ENCODE results near the gene YIPF4. TPM values are rescaled to one million over a fixed set of nuclear protein-coding genes. Genes with fewer than 3 reads are reported as not detected.
A peak's percentile ranks its signal among the peaks of the same experiment; 100 is the strongest.
"Not testable (repeated sequence)": the region's sequence is repeated elsewhere in the genome, so short reads cannot be mapped to it uniquely, and the experiment has no call there.

YIPF4 gene
- polyA plus RNA-seq, 6 donors from 2014 or later, result 12.8 to 18.0 (median 15.9) TPM

GRCh38 chr2:32293966-32294562, 16.4 kb downstream of the YIPF4 start:
- not testable (repeated sequence) for H3K27me3 Mint-ChIP-seq; DNase-seq; H3K27ac Mint-ChIP-seq; H3K9me3 Mint-ChIP-seq; ATAC-seq (ENCODE audit: low read depth in 2 of 2); H3K4me3 Mint-ChIP-seq; H3K4me1 Mint-ChIP-seq
- H3K36me3 Mint-ChIP-seq, result peaks cover 0 to 11% of the 10 kb centered on the region in 2 donors

GRCh38 chr2:32310577-32310976, 32.9 kb downstream of the YIPF4 start:
- H3K4me3 Mint-ChIP-seq, result no peak overlapping the region
- H3K27me3 Mint-ChIP-seq, result no peaks in the 10 kb centered on the region
- H3K9me3 Mint-ChIP-seq, result no peaks in the 10 kb centered on the region
- DNase-seq (no peak), ATAC-seq (ENCODE audit: low read depth in 2 of 2) (no peak)
- H3K4me1 Mint-ChIP-seq, result no peaks in the 10 kb centered on the region
- no peak overlapping the region for H3K27ac Mint-ChIP-seq
- peaks cover 0 to 7% of the 10 kb centered on the region in 2 donors for H3K36me3 Mint-ChIP-seq

GRCh38 chr2:32314886-32315285, 37.2 kb downstream of the YIPF4 start:
- no peaks in the 10 kb centered on the region for H3K9me3 Mint-ChIP-seq
- no peak overlapping the region for H3K27ac Mint-ChIP-seq
- H3K4me3 Mint-ChIP-seq, result no peak overlapping the region
- ATAC-seq (ENCODE audit: low read depth in 2 of 2) (no peak), DNase-seq (no peak)
- H3K27me3 Mint-ChIP-seq, result no peaks in the 10 kb centered on the region
- H3K36me3 Mint-ChIP-seq, result no peaks in the 10 kb centered on the region
- no peaks in the 10 kb centered on the region for H3K4me1 Mint-ChIP-seq

- H3K27ac Mint-ChIP-seq; DNase-seq; H3K4me1 Mint-ChIP-seq; ATAC-seq (ENCODE audit: low read depth in 2 of 2); H3K27me3 Mint-ChIP-seq; H3K9me3 Mint-ChIP-seq: not testable (repeated sequence)
- Mint-ChIP-seq H3K4me3 (peak overlapping the region in 1 of 8 donors; percentile 56), H3K36me3 (peaks cover 8 to 11% of the 10 kb centered on the region in 2 donors)
Observed at GRCh38 chr2:32328679-32329078, 51.0 kb downstream of the YIPF4 start.

- H3K9me3 Mint-ChIP-seq; H3K4me1 Mint-ChIP-seq; H3K4me3 Mint-ChIP-seq; DNase-seq; H3K27me3 Mint-ChIP-seq; ATAC-seq (ENCODE audit: low read depth in 2 of 2): not testable (repeated sequence)
- H3K36me3 Mint-ChIP-seq, result peaks cover 8 to 11% of the 10 kb centered on the region in 2 donors
- peak overlapping the region in 1 of 6 donors; percentile 6 for H3K27ac Mint-ChIP-seq
Observed at GRCh38 chr2:32329180-32329980, 51.7 kb downstream of the YIPF4 start.

GRCh38 chr2:32330136-32330535, 52.4 kb downstream of the YIPF4 start:
- Mint-ChIP-seq H3K4me1 (peaks cover 0 to 3% (median 0%) of the 10 kb centered on the region in 3 donors), H3K9me3 (no peaks in the 10 kb centered on the region), H3K27me3 (no peaks in the 10 kb centered on the region), H3K36me3 (peaks cover 8 to 11% of the 10 kb centered on the region in 2 donors), H3K27ac (no peak overlapping the region), H3K4me3 (no peak overlapping the region)
- DNase-seq (no peak), ATAC-seq (ENCODE audit: low read depth in 2 of 2) (no peak)

- no peaks in the 10 kb centered on the region for H3K36me3 Mint-ChIP-seq
- DNase-seq (no peak), ATAC-seq (ENCODE audit: low read depth in 2 of 2) (no peak)
- peak overlapping the region in 1 of 6 donors; percentile 33 for H3K27ac Mint-ChIP-seq
- H3K9me3 Mint-ChIP-seq, result no peaks in the 10 kb centered on the region
- H3K4me1 Mint-ChIP-seq, result no peaks in the 10 kb centered on the region
- no peak overlapping the region for H3K4me3 Mint-ChIP-seq
- no peaks in the 10 kb centered on the region for H3K27me3 Mint-ChIP-seq
Observed at GRCh38 chr2:32342801-32343200, 65.1 kb downstream of the YIPF4 start.

GRCh38 chr2:32350797-32351196, 73.1 kb downstream of the YIPF4 start:
- H3K9me3 Mint-ChIP-seq; H3K27me3 Mint-ChIP-seq; DNase-seq; H3K36me3 Mint-ChIP-seq; ATAC-seq (ENCODE audit: low read depth in 2 of 2); H3K4me1 Mint-ChIP-seq; H3K4me3 Mint-ChIP-seq: not testable (repeated sequence)
- peak overlapping the region in 1 of 6 donors; percentile 51 for H3K27ac Mint-ChIP-seq

- H3K36me3 Mint-ChIP-seq, result no peaks in the 10 kb centered on the region
- no peaks in the 10 kb centered on the region for H3K27me3 Mint-ChIP-seq
- peaks cover 28 to 31% (median 30%) of the 10 kb centered on the region in 3 donors for H3K4me1 Mint-ChIP-seq
- ATAC-seq (ENCODE audit: low read depth in 2 of 2), result peak; percentile 1 to 2
- H3K9me3 Mint-ChIP-seq, result no peaks in the 10 kb centered on the region
- H3K4me3 Mint-ChIP-seq, result peak overlapping the region; percentile 88 to 96 (median 93)
- no peak for DNase-seq
- H3K27ac Mint-ChIP-seq, result peak overlapping the region; percentile 84 to 96 (median 95)
Observed at GRCh38 chr2:32355976-32356680, 78.4 kb downstream of the YIPF4 start.

GRCh38 chr2:32356681-32357317, 79.1 kb downstream of the YIPF4 start, which contains the start of gene BIRC6:
Gene BIRC6, plus strand, starts transcription at chr2:32357023. Its CDS starts 139 bp downstream, at chr2:32357162.
- peak; percentile 97 for DNase-seq
- H3K36me3 Mint-ChIP-seq, result no peaks in the 10 kb centered on the region
- peak; percentile 87 to 91 for ATAC-seq (ENCODE audit: low read depth in 2 of 2)
- peak within 1 kb of the TSS; percentile 84 to 97 (median 95) for H3K27ac Mint-ChIP-seq
- H3K9me3 Mint-ChIP-seq, result no peaks in the 10 kb centered on the region
- peak within 1 kb of the TSS; percentile 88 to 96 (median 94) for H3K4me3 Mint-ChIP-seq
- peaks cover 34 to 38% (median 37%) of the 10 kb centered on the region in 3 donors for H3K4me1 Mint-ChIP-seq
- H3K27me3 Mint-ChIP-seq, result no peaks in the 10 kb centered on the region

- ATAC-seq (ENCODE audit: low read depth in 2 of 2) (peak; percentile 25 to 29), DNase-seq (no peak)
- H3K9me3 Mint-ChIP-seq, result peaks cover 0 to 2% (median 0%) of the 10 kb centered on the region in 7 donors
- no peaks in the 10 kb centered on the region for H3K27me3 Mint-ChIP-seq
- H3K4me3 Mint-ChIP-seq, result peak overlapping the region; percentile 88 to 96 (median 94)
- no peaks in the 10 kb centered on the region for H3K36me3 Mint-ChIP-seq
- H3K27ac Mint-ChIP-seq, result peak overlapping the region; percentile 95 to 99 (median 96)
- H3K4me1 Mint-ChIP-seq, result peaks cover 38 to 43% (median 40%) of the 10 kb centered on the region in 3 donors
Observed at GRCh38 chr2:32357318-32358110, 79.8 kb downstream of the YIPF4 start.

GRCh38 chr2:32358111-32358482, 80.4 kb downstream of the YIPF4 start:
- DNase-seq (peak; percentile 1), ATAC-seq (ENCODE audit: low read depth in 2 of 2) (no peak)
- peak overlapping the region; percentile 88 to 96 (median 94) for H3K4me3 Mint-ChIP-seq
- H3K27me3 Mint-ChIP-seq, result no peaks in the 10 kb centered on the region
- peaks cover 38 to 47% (median 41%) of the 10 kb centered on the region in 3 donors for H3K4me1 Mint-ChIP-seq
- no peaks in the 10 kb centered on the region for H3K36me3 Mint-ChIP-seq
- H3K9me3 Mint-ChIP-seq, result peaks cover 0 to 2% (median 0%) of the 10 kb centered on the region in 7 donors
- H3K27ac Mint-ChIP-seq, result peak overlapping the region; percentile 94 to 99 (median 96)
